ENCODE data around the gene TECR.
"Not testable (repeated sequence)": the region's sequence is repeated elsewhere in the genome, so short reads cannot be mapped to it uniquely, and the experiment has no call there.

- TF ChIP-seq, protein P1, sequence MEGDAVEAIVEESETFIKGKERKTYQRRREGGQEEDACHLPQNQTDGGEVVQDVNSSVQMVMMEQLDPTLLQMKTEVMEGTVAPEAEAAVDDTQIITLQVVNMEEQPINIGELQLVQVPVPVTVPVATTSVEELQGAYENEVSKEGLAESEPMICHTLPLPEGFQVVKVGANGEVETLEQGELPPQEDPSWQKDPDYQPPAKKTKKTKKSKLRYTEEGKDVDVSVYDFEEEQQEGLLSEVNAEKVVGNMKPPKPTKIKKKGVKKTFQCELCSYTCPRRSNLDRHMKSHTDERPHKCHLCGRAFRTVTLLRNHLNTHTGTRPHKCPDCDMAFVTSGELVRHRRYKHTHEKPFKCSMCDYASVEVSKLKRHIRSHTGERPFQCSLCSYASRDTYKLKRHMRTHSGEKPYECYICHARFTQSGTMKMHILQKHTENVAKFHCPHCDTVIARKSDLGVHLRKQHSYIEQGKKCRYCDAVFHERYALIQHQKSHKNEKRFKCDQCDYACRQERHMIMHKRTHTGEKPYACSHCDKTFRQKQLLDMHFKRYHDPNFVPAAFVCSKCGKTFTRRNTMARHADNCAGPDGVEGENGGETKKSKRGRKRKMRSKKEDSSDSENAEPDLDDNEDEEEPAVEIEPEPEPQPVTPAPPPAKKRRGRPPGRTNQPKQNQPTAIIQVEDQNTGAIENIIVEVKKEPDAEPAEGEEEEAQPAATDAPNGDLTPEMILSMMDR (IDR thresholded peaks at IDR 0.05) = not testable (repeated sequence)
- not testable (repeated sequence) for TF ChIP-seq EP300, POLR2A (IDR thresholded peaks at IDR 0.05)
Observed at GRCh38 chr19:14585187-14585586, 55.8 kb downstream of the TECR start.

All from tibial nerve (tissue), 4 donors.